HG03108 (cell line): Measurements from ENCODE around the gene IFNLR1.

ENCODE experiments used
- ATAC-seq: cut with Tn5 transposase; IDR thresholded peaks from one replicate; pipeline ENCODE4 v1.9.1; 2021; ENCODE audit warnings: moderate library complexity; ENCODE audit not compliant: unreplicated experiment

IFNLR1 gene

GRCh38 chr1:24180676-24181075 is 6.4 kb downstream of the IFNLR1 start:
- no peak for ATAC-seq

DNA sequence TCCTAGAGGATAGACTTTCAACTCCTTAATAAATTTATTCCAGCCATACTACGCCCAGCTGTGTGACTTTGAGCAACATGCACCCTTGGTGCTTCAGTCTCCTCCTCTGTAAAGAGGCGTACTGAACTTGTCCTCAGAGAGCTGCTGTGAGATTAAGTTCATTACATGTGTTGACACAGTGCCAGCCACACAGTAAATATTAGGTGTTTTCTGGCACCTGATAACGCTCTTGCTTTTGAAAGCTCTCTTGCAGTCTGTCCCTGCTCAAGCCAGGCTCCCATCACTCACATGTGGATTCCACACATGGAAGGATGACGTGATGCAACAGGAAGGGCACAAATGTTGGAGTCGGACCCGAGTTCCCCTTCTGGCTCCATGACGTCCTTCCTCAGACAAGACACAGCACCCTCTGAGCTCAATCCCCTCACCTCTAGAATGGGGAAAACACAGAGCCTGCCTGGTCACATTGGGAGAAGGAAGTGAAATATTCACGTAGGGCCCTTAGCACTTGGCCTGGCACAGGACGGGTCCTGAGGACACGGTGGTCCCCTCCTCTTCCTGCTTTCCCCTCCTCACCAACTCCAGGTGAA is 7.7 kb downstream of the IFNLR1 start:
- ATAC-seq: no peak

DNA sequence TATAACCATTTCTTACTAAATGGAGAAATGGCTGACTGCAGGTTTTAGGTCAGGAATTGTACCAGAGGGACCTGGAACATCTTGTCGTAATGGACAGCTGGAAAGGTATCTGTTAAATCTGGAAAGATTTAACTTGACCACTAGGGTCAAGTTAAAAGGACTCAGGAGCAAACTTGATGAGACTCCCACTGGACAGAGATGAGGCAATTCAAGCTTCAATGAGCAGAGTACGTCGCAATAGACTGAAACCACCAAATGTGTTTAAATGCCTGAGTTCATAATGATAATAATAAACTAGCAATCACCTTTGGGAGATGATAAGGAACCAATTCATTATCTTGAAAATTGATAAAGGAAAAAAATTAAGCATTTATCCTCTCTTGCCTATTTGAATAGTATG is 8.7 kb downstream of the IFNLR1 start:
- ATAC-seq: no peak

GRCh38 chr1:24177161-24177560 is 9.9 kb downstream of the IFNLR1 start:
- ATAC-seq: no peak

DNA sequence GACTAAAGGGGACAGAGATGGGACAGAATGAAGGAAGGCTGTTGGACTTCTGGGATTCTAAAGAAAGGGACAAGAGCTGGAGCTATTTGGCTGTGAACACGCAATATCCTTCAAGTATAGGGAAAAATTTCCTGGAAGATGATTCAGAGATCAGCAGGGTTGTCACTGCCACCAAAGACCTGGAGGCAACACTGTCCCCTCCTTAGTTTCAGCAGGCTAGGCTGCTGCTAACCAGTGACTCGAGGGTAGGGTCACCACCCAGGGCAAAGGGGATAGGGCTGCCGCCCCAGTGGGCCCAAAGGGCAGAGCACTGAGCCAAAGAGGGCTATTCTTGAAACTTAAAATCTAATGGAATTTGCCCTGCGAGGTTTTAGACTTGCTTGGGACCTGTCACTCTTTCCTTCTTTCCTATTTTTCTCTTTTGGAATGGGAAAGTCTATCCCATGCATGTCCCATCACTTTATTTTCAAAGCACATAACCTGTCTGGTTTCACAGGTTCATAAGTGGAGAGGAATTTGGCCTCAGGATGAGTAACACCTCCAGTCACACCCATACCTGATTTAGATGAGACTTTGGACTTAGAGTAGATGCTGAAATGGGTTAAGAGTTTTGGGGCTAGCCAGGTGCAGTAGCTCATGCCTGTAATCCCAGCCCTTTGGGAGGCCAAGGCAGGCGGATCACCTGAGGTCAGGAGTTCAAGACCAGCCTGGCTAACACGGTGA is 11.9 kb downstream of the IFNLR1 start:
- ATAC-seq: no peak

DNA sequence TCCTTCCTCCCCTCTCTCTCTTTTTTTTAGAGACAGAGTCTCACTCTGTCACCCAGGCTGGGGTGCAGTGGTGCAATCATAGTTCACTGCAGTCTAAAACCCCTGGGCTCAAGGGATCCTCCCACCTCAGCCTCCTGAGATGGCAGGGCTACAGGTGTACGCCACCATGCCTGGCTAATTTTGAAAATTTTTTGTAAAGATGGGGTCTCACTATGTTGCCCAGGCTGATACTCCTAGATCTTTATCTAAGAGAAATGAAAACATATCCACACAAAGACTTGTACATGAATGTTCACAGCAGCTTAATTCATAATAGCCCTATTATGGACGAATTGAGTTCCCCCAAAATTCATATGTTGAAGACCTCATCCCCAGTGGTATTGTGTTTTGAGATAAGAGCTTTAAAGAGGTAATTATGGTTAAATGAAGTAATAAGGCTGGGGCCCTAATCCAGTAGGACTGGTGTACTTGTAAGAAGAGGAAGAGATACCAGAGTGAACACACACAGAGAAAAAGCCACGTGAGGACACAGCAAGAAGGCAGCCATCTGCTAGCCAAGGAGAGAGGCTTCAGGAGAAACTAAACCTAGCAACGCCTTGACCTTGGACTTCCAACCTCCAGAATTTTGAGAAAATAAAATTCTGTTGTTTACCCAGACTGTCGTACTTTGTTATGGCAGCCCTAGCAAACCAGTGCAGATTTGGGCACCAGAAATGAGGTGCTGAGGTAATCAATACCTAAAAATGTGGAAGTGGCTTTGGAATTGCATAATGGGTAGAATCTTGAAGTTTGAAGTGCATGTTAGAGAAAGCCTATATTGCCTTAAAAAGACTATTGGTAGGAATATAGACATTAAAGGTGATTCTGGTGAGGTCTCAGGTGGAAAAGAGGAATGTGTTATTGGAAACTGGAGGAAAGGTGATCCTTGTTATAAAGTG is 13.2 kb downstream of the IFNLR1 start:
- no peak for ATAC-seq

DNA sequence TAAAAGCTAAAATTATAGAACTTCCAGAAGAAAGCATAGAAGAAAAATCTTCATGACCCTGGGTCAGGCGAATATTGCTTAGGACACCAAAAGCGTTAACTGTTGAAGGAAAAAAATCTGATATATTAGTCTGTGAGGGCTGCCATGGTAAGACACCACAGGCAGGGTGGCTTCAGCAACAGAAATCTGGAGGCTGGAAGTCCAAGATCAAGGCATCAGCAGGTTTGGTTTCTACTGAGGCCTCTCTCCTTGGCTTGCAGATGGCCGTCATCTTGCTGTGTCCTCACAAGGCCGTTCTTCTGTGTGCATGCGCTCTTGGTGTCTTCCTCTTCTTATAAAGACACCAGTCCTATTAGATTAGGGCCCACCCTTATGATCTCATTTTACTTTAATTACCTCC is 14.5 kb downstream of the IFNLR1 start:
- no peak for ATAC-seq

DNA sequence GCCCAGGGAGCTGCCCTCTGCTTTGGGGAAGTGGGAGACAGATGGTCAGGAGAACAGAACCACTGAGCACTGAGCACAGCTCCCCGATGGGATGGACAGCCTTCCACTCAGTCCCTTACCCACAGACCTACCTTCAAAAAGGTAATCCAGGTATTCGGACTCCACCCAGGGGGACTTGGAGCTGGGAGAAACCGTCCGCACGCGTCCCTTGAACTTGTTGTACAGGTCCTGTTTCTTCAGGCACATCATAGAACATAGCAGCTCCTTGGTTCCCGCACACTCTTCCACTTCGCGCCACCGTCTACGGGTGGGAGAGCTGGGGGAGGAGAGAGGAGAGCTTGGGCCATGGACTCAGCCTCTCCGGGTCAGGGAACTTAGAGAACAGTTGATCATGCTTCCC is 17.8 kb downstream of the IFNLR1 start:
- no peak for ATAC-seq

DNA sequence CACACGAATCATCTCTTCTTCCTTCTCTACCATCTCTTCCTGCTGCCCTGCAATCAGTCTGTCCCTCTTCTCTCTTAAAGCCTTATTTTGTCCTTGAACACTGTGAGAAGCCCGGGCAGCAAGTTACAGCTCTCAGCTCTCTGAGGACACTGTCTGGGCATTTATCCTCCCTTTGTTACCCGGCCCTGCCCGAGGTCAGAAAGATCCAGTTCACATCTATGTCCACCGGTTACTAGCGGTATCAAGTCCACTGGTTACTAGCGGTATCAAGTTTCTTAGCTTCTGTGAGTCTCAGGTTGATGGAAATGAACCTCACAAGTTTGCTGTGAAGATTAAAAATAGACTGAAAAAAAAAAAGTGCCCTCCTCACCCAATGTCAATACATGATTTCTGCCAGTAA is 18.8 kb downstream of the IFNLR1 start:
- ATAC-seq: no peak

DNA sequence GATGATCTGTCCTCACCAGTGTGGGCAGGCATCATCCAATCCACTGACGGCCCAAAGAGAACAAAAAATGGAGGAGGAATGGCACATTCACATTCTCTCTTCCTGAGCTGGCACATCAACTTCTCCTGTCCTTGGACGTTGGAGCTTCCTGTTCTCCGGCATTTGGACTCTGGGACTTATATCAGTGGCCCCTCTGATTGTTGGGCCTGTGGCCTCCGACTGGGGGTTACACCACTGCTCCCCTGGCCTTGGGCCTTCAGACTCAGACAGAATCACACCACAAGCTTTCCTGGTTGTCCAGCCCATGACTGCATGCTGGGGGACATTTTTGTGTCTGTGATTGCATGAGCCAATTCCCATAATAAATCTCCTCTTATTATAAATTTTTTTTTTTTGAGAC is 20.1 kb downstream of the IFNLR1 start:
- no peak for ATAC-seq

DNA sequence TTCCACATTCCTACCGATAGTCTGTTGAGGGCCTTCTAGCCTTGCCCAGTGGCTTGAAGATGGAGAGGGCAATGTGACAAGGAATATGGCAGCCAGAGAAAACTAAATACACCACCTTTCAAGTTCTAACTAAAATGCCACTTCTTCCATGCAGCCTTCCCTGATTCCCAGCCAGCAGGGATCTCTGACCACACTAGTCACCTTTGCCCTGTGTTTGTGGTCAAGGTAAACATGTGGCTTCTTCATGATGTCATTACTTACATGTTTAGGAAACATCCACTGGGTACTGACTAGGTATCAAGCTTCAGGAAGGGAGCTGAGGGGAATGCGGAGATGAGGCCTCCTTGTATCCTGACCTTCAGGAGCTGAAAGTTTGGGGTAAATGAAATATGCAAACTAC is 21.6 kb downstream of the IFNLR1 start:
- ATAC-seq: no peak

DNA sequence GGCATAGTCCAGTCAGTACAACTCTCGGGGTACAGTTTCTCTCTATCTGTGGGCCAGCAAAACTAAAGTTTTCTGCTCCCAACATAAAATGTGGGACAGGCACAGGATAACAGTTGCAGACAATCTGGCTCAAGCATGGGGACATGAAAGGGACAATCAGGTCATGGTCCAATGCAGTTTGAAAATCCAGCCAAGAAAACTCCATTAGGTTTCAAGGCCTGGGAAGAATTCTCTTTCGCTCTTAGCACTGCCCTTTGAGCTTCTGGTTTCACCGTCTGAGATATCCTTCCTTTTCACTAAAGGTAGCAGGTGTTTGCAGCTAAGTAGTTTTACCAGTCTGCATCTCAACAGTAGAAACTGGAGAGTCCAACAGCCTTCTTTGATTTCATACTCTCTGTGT is 23.1 kb downstream of the IFNLR1 start:
- no peak for ATAC-seq

DNA sequence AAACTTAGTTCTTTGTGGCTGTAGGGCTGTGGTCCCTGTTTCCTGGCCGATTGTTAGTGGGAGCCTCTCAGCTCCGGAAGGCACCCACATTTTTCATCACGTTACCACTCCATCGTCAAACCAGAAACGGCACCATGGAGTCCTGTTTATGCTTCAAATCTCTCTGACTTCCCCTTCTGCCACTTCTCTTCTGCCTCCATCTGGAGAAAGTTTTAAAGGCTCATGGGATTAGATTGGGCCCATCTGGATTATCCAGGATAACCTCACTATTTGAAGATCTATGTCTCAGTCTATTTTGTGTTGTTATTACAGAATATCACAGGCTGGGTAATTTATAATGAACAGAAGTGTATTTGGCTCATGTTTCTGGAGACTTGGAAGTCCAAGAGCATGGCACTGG is 24.9 kb downstream of the IFNLR1 start:
- ATAC-seq: no peak

GRCh38 chr1:24161270-24161669 is 25.8 kb downstream of the IFNLR1 start:
- ATAC-seq: no peak

DNA sequence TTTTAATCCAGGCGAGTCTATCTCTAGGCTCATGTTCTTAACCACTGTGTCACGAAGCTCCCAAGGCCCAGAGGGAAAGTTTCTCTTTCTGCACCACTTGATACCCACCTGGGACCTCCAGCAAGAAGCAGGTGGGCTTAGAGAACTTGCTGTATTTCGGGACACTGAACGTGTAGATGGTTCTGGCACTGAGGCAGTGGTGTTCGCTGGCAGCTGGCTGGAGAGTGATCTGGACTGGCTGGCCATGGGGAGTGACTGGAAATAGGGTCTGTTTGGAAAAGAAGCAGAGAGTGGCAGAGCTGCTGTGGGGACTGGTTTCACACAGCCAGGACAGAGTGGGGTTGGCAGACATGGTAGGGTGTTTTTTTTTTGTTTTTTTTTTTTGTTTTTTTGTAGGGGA is 27.7 kb downstream of the IFNLR1 start:
- no peak for ATAC-seq

DNA sequence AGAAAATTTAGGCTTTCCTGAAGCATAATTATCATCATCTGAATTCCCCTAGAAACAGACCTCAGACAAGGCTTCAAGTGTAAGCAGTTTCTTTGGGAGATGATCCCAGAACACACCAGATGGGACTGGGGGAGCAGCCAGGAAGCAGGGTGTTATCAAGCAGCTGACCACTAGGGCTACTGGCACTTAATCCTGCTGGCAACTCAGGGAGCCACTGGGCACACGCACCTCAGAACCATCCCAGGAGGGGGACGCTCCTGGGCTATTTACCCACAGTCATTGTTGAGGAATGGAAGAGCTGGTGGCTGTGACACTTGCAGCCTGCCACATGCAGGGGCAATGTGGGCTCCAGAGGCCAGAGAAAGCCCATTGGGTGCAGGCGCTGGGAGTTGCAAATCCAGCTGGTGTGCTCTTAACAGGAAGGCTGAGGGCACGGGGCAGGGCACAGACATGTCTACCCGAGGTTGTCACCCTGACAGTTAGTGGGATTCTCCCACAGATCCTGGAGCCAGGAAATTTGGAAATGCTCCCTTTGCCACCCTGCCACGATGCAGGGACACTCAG is 29.1 kb downstream of the IFNLR1 start:
- ATAC-seq: no peak

DNA sequence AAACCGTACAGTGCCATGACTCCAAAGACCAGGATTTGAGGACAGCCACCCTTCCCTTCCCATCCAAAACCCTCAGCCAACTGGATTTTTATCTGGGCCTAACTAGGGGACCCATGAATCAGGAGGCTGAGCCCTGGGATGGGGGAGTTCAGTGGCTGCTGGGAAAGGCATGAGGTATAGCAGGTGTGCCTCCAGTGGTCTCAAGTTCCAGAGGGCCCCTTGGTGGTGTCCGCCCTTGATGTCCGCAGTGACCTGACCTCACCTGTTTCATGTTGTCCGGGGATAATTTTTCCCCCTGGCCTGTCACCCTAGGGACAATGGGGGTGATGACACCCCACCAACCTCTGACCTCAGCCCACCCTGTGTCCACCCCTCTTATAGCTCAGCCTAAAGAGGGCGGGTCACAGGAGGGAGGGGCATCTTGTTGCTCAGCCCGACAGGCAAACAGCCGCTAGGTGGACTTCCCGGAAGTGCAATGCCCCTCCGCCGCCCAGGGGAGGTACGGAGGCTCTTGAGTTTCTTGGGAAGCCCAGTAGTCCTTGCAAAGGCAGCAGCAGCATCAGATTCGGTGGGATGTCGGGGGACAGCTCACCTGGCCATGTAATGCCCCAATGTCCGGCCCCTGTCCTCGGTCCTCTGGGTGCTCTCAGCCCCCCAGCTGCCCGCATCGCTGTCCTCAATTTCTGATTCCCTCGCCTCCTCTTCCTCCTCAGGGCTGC is 30.4 kb downstream of the IFNLR1 start:
- no peak for ATAC-seq

DNA sequence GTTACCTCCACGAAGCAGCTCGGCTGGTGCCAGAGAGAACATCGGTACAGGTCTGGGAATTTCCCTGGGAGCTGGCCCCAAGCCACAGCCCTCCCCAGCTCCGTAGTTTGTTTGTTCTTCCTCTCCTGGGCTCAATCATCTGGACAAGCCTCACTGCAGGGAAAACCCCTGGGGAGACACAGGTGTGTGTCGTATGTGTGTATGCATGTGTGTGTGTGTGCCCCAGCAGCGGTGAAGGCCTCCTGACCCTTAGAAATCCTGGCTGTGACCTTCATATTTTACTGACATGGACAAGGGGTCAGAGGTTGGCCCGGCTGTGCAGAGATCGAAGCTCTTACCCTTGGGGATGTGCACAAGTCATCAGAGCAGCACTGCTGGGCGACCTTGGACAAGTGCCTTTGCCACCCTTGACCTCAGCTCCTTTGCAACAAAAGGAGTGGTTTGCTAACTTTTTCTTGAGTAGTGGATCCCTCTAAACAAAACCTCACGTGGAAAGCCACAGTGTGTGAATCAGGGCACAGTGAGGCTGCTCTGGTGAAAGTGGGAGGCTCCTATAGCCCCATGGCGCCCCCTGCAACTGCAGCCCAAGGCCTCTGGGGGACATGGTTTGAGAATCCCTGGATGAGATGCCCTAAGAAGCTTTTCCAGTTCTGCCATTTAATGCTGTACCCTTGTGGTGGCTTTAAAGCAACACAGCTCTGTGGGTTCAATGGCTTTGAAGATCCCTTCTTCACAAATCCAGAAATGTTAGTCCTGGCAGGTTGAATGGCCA is 31.9 kb downstream of the IFNLR1 start:
- no peak for ATAC-seq

DNA sequence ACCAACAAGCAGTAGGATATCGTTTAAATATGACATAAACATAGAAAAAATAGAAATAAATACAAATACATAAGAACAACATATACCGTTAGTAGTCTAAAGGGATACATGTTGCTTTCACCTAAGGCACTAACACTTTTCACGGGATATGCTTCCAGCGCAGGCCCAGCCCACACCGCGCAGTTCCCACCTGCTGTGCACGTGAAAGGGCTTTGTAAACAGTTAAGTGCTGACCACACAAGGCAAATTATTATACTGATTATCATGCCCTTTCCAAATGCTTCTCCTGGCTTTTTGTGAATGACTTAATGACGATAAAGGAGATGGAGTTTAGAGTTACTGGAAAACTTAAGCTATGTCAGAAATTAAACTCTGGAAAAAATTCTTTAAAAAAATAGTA is 32.9 kb downstream of the IFNLR1 start:
- no peak for ATAC-seq
